Measurements from ENCODE around the gene ABL2. TPM values are rescaled to one million over a fixed set of nuclear protein-coding genes. Genes with fewer than 3 reads are reported as not detected.
"Not testable (repeated sequence)": the region's sequence is repeated elsewhere in the genome, so short reads cannot be mapped to it uniquely, and the experiment has no call there.

The ABL2 gene
- total RNA-seq, 2 donors from 2014 or later = 20.2 to 28.0 TPM

- Mint-ChIP-seq H3K27ac (no peak overlapping the region), H3K27me3 (ENCODE audit: insufficient read depth) (no peaks in the 10 kb centered on the region), H3K4me1 (no peaks in the 10 kb centered on the region), H3K9me3 (no peaks in the 10 kb centered on the region), H3K36me3 (ENCODE audit: low read depth) (no peaks in the 10 kb centered on the region), H3K4me3 (no peak overlapping the region)
- H3K9ac ChIP-seq (ENCODE audit: extremely low read depth, low read length, poor library complexity, severe bottlenecking) = no peak overlapping the region
- 93% methylated on average over 2 of the region's 2 CpGs; no CpG with 5 or more reads in 1 of the 2 experiments for WGBS, 2 experiments (ENCODE audit: insufficient coverage in 1 of 2, insufficient read length in 1 of 2)
- H3K27me3 ChIP-seq (ENCODE audit: control insufficient read depth, insufficient read depth, low read length, poor library complexity, severe bottlenecking) = no peaks in the 10 kb centered on the region
- DNase-seq = no peak
- no peak overlapping the region for H3K27ac ChIP-seq (ENCODE audit: low read depth, low read length)
- H3K4me1 ChIP-seq (ENCODE audit: control insufficient read depth, insufficient read depth, low read length) = no peaks in the 10 kb centered on the region
- TF ChIP-seq CTCF (conservative IDR thresholded peaks at IDR 0.05) = no peak
- no peaks in the 10 kb centered on the region for H3K36me3 ChIP-seq (ENCODE audit: control insufficient read depth, insufficient read depth, low read length)
- no peaks in the 10 kb centered on the region for H3K9me3 ChIP-seq (ENCODE audit: control insufficient read depth, low read length)
- H3K4me3 ChIP-seq (ENCODE audit: low read length) = no peak overlapping the region
These were observed 51.9 kb downstream of the ABL2 start for GRCh38 chr1:179177615-179178014.

- no peak for DNase-seq
- Mint-ChIP-seq H3K27ac (no peak overlapping the region), H3K27me3 (ENCODE audit: insufficient read depth) (no peaks in the 10 kb centered on the region), H3K36me3 (ENCODE audit: low read depth) (no peaks in the 10 kb centered on the region), H3K9me3 (no peaks in the 10 kb centered on the region), H3K4me3 (no peak overlapping the region), H3K4me1 (no peaks in the 10 kb centered on the region)
- Histone ChIP-seq H3K9ac (ENCODE audit: extremely low read depth, low read length, poor library complexity, severe bottlenecking) (no peak overlapping the region), H3K27ac (ENCODE audit: low read depth, low read length) (no peak overlapping the region), H3K36me3 (ENCODE audit: control insufficient read depth, insufficient read depth, low read length) (no peaks in the 10 kb centered on the region), H3K9me3 (ENCODE audit: control insufficient read depth, low read length) (no peaks in the 10 kb centered on the region), H3K4me1 (ENCODE audit: control insufficient read depth, insufficient read depth, low read length) (no peaks in the 10 kb centered on the region), H3K27me3 (ENCODE audit: control insufficient read depth, insufficient read depth, low read length, poor library complexity, severe bottlenecking) (no peaks in the 10 kb centered on the region), H3K4me3 (ENCODE audit: low read length) (no peak overlapping the region)
- TF ChIP-seq CTCF (conservative IDR thresholded peaks at IDR 0.05) = no peak
- 92% methylated on average over 2 of the region's 2 CpGs; no CpG with 5 or more reads in 1 of the 2 experiments for WGBS, 2 experiments (ENCODE audit: insufficient coverage in 1 of 2, insufficient read length in 1 of 2)
These were observed 52.3 kb downstream of the ABL2 start for GRCh38 chr1:179177182-179177581.

GRCh38 chr1:179175011-179175841 is 54.3 kb downstream of the ABL2 start:
- no peaks in the 10 kb centered on the region for H3K36me3 Mint-ChIP-seq (ENCODE audit: low read depth)
- Histone ChIP-seq H3K4me3 (ENCODE audit: low read length) (no peak overlapping the region), H3K36me3 (ENCODE audit: control insufficient read depth, insufficient read depth, low read length) (no peaks in the 10 kb centered on the region), H3K9me3 (ENCODE audit: control insufficient read depth, low read length) (no peaks in the 10 kb centered on the region), H3K4me1 (ENCODE audit: control insufficient read depth, insufficient read depth, low read length) (no peaks in the 10 kb centered on the region), H3K27ac (ENCODE audit: low read depth, low read length) (peak overlapping the region; percentile 92), H3K9ac (ENCODE audit: extremely low read depth, low read length, poor library complexity, severe bottlenecking) (no peak overlapping the region), H3K27me3 (ENCODE audit: control insufficient read depth, insufficient read depth, low read length, poor library complexity, severe bottlenecking) (no peaks in the 10 kb centered on the region)
- no peak overlapping the region for H3K4me3 Mint-ChIP-seq
- H3K27ac Mint-ChIP-seq = no peak overlapping the region
- no peak for TF ChIP-seq CTCF (conservative IDR thresholded peaks at IDR 0.05)
- no peaks in the 10 kb centered on the region for H3K4me1 Mint-ChIP-seq
- WGBS, 2 experiments (ENCODE audit: insufficient coverage in 1 of 2, insufficient read length in 1 of 2) = 88 to 93% methylated on average over 1 to 2 of the region's 2 CpGs
- DNase-seq = no peak
- no peaks in the 10 kb centered on the region for H3K9me3 Mint-ChIP-seq
- H3K27me3 Mint-ChIP-seq (ENCODE audit: insufficient read depth) = no peaks in the 10 kb centered on the region

GRCh38 chr1:179170468-179170770 is 59.1 kb downstream of the ABL2 start:
- not testable (repeated sequence) for H3K27me3 Mint-ChIP-seq (ENCODE audit: insufficient read depth); H3K4me3 Mint-ChIP-seq; H3K9me3 ChIP-seq (ENCODE audit: control insufficient read depth, low read length); H3K27me3 ChIP-seq (ENCODE audit: control insufficient read depth, insufficient read depth, low read length, poor library complexity, severe bottlenecking); DNase-seq; H3K36me3 Mint-ChIP-seq (ENCODE audit: low read depth); H3K4me1 Mint-ChIP-seq; H3K27ac ChIP-seq (ENCODE audit: low read depth, low read length); H3K4me1 ChIP-seq (ENCODE audit: control insufficient read depth, insufficient read depth, low read length); H3K4me3 ChIP-seq (ENCODE audit: low read length); H3K9me3 Mint-ChIP-seq; H3K36me3 ChIP-seq (ENCODE audit: control insufficient read depth, insufficient read depth, low read length); H3K9ac ChIP-seq (ENCODE audit: extremely low read depth, low read length, poor library complexity, severe bottlenecking); H3K27ac Mint-ChIP-seq
- 97 to 100% methylated on average over 4 to 10 of the region's 10 CpGs for WGBS, 2 experiments (ENCODE audit: insufficient coverage in 1 of 2, insufficient read length in 1 of 2)

All from endodermal cell (in vitro differentiated cells).